Measurements from ENCODE around the gene SHANK1.
A peak's percentile ranks its signal among the peaks of the same experiment; 100 is the strongest.

SHANK1 gene

GRCh38 chr19:50659318-50660087 lies 60.1 kb downstream of the SHANK1 start:
- Histone ChIP-seq H3K9me3 (ENCODE audit: control insufficient read depth, insufficient read depth, low read length) (peaks cover 30% of the 10 kb centered on the region), H3K4me1 (ENCODE audit: control insufficient read depth, insufficient read depth, low read length) (no peaks in the 10 kb centered on the region), H3K36me3 (ENCODE audit: control insufficient read depth, insufficient read depth, low read length) (no peaks in the 10 kb centered on the region), H3K27ac (ENCODE audit: low read length) (no peak overlapping the region), H3K27me3 (ENCODE audit: control insufficient read depth, insufficient read depth, low read length) (no peaks in the 10 kb centered on the region), H3K4me3 (ENCODE audit: low read length) (no peak overlapping the region)
- no peak for DNase-seq (ENCODE audit: low read depth, low spot score)
- no CpG with 5 or more reads among the region's 37 CpGs for WGBS (ENCODE audit: insufficient coverage, insufficient read length)

- Histone ChIP-seq H3K27ac (ENCODE audit: low read length) (no peak overlapping the region), H3K4me3 (ENCODE audit: low read length) (peak overlapping the region; percentile 5; the same call in 1 of the 2 replicates), H3K36me3 (ENCODE audit: control insufficient read depth, insufficient read depth, low read length) (no peaks in the 10 kb centered on the region), H3K27me3 (ENCODE audit: control insufficient read depth, insufficient read depth, low read length) (no peaks in the 10 kb centered on the region), H3K4me1 (ENCODE audit: control insufficient read depth, insufficient read depth, low read length) (no peaks in the 10 kb centered on the region), H3K9me3 (ENCODE audit: control insufficient read depth, insufficient read depth, low read length) (peaks cover 30% of the 10 kb centered on the region)
- no peak for DNase-seq (ENCODE audit: low read depth, low spot score)
- no CpG with 5 or more reads among the region's 67 CpGs for WGBS (ENCODE audit: insufficient coverage, insufficient read length)
Observed at GRCh38 chr19:50658441-50659317, 60.9 kb downstream of the SHANK1 start.

- no peak overlapping the region for H3K27ac ChIP-seq (ENCODE audit: low read length)
Observed at GRCh38 chr19:50657712-50658440, 61.7 kb downstream of the SHANK1 start.

GRCh38 chr19:50657222-50657669 lies 62.4 kb downstream of the SHANK1 start:
- Histone ChIP-seq H3K27me3 (ENCODE audit: control insufficient read depth, insufficient read depth, low read length) (no peaks in the 10 kb centered on the region), H3K9me3 (ENCODE audit: control insufficient read depth, insufficient read depth, low read length) (peaks cover 33% of the 10 kb centered on the region), H3K4me1 (ENCODE audit: control insufficient read depth, insufficient read depth, low read length) (no peaks in the 10 kb centered on the region), H3K36me3 (ENCODE audit: control insufficient read depth, insufficient read depth, low read length) (no peaks in the 10 kb centered on the region), H3K4me3 (ENCODE audit: low read length) (no peak overlapping the region), H3K27ac (ENCODE audit: low read length) (no peak overlapping the region)
- no CpG with 5 or more reads among the region's 6 CpGs for WGBS (ENCODE audit: insufficient coverage, insufficient read length)
- no peak for DNase-seq (ENCODE audit: low read depth, low spot score)

More at GRCh38 chr19:50657712-50658440, 61.7 kb downstream of the SHANK1 start:
- Histone ChIP-seq H3K9me3 (ENCODE audit: control insufficient read depth, insufficient read depth, low read length) (peaks cover 29% of the 10 kb centered on the region), H3K4me1 (ENCODE audit: control insufficient read depth, insufficient read depth, low read length) (no peaks in the 10 kb centered on the region), H3K36me3 (ENCODE audit: control insufficient read depth, insufficient read depth, low read length) (no peaks in the 10 kb centered on the region), H3K4me3 (ENCODE audit: low read length) (no peak overlapping the region), H3K27me3 (ENCODE audit: control insufficient read depth, insufficient read depth, low read length) (no peaks in the 10 kb centered on the region)
- WGBS (ENCODE audit: insufficient coverage, insufficient read length): no CpG with 5 or more reads among the region's 38 CpGs
- no peak for DNase-seq (ENCODE audit: low read depth, low spot score)

- H3K4me3 ChIP-seq (ENCODE audit: low read length): no peak overlapping the region
Observed at GRCh38 chr19:50654882-50655281, 64.7 kb downstream of the SHANK1 start.

GRCh38 chr19:50652722-50653121 lies 66.9 kb downstream of the SHANK1 start:
- Histone ChIP-seq H3K36me3 (ENCODE audit: control insufficient read depth, insufficient read depth, low read length) (no peaks in the 10 kb centered on the region), H3K27me3 (ENCODE audit: control insufficient read depth, insufficient read depth, low read length) (no peaks in the 10 kb centered on the region), H3K4me3 (ENCODE audit: low read length) (no peak overlapping the region), H3K9me3 (ENCODE audit: control insufficient read depth, insufficient read depth, low read length) (peaks cover 25% of the 10 kb centered on the region), H3K4me1 (ENCODE audit: control insufficient read depth, insufficient read depth, low read length) (no peaks in the 10 kb centered on the region), H3K27ac (ENCODE audit: low read length) (no peak overlapping the region)
- no peak for DNase-seq (ENCODE audit: low read depth, low spot score)
- no CpG with 5 or more reads among the region's 6 CpGs for WGBS (ENCODE audit: insufficient coverage, insufficient read length)

More at GRCh38 chr19:50654882-50655281, 64.7 kb downstream of the SHANK1 start:
- H3K9me3 ChIP-seq (ENCODE audit: control insufficient read depth, insufficient read depth, low read length): peaks cover 27% of the 10 kb centered on the region
- H3K4me1 ChIP-seq (ENCODE audit: control insufficient read depth, insufficient read depth, low read length): no peaks in the 10 kb centered on the region
- H3K36me3 ChIP-seq (ENCODE audit: control insufficient read depth, insufficient read depth, low read length): no peaks in the 10 kb centered on the region
- H3K27ac ChIP-seq (ENCODE audit: low read length): no peak overlapping the region
- DNase-seq (ENCODE audit: low read depth, low spot score): no peak
- no peaks in the 10 kb centered on the region for H3K27me3 ChIP-seq (ENCODE audit: control insufficient read depth, insufficient read depth, low read length)

GRCh38 chr19:50651174-50651573 lies 68.4 kb downstream of the SHANK1 start:
- no CpG with 5 or more reads among the region's 2 CpGs for WGBS (ENCODE audit: insufficient coverage, insufficient read length)
- DNase-seq (ENCODE audit: low read depth, low spot score): no peak

GRCh38 chr19:50649433-50650391 lies 69.9 kb downstream of the SHANK1 start, which contains the start of gene C19orf81:
C19orf81 (plus strand) TSS chr19:50649445; CDS start chr19:50649445, 0 bp downstream.
- no peak for DNase-seq (ENCODE audit: low read depth, low spot score)
- Histone ChIP-seq H3K4me3 (ENCODE audit: low read length) (no peak within 1 kb of the TSS), H3K36me3 (ENCODE audit: control insufficient read depth, insufficient read depth, low read length) (no peaks in the 10 kb centered on the region), H3K27me3 (ENCODE audit: control insufficient read depth, insufficient read depth, low read length) (no peaks in the 10 kb centered on the region), H3K27ac (ENCODE audit: low read length) (no peak within 1 kb of the TSS), H3K9me3 (ENCODE audit: control insufficient read depth, insufficient read depth, low read length) (peaks cover 21% of the 10 kb centered on the region), H3K4me1 (ENCODE audit: control insufficient read depth, insufficient read depth, low read length) (no peaks in the 10 kb centered on the region)
- no CpG with 5 or more reads among the region's 7 CpGs for WGBS (ENCODE audit: insufficient coverage, insufficient read length)

More at GRCh38 chr19:50651174-50651573, 68.4 kb downstream of the SHANK1 start:
- H3K4me1 ChIP-seq (ENCODE audit: control insufficient read depth, insufficient read depth, low read length): no peaks in the 10 kb centered on the region
- H3K27ac ChIP-seq (ENCODE audit: low read length): no peak overlapping the region
- H3K27me3 ChIP-seq (ENCODE audit: control insufficient read depth, insufficient read depth, low read length): no peaks in the 10 kb centered on the region
- H3K36me3 ChIP-seq (ENCODE audit: control insufficient read depth, insufficient read depth, low read length): no peaks in the 10 kb centered on the region
- no peak overlapping the region for H3K4me3 ChIP-seq (ENCODE audit: low read length)
- peaks cover 24% of the 10 kb centered on the region for H3K9me3 ChIP-seq (ENCODE audit: control insufficient read depth, insufficient read depth, low read length)

GRCh38 chr19:50648659-50649058 lies 70.9 kb downstream of the SHANK1 start:
- Histone ChIP-seq H3K27me3 (ENCODE audit: control insufficient read depth, insufficient read depth, low read length) (no peaks in the 10 kb centered on the region), H3K9me3 (ENCODE audit: control insufficient read depth, insufficient read depth, low read length) (peaks cover 24% of the 10 kb centered on the region), H3K4me1 (ENCODE audit: control insufficient read depth, insufficient read depth, low read length) (no peaks in the 10 kb centered on the region), H3K36me3 (ENCODE audit: control insufficient read depth, insufficient read depth, low read length) (no peaks in the 10 kb centered on the region), H3K27ac (ENCODE audit: low read length) (no peak overlapping the region), H3K4me3 (ENCODE audit: low read length) (no peak overlapping the region)
- no CpG with 5 or more reads among the region's 5 CpGs for WGBS (ENCODE audit: insufficient coverage, insufficient read length)
- no peak for DNase-seq (ENCODE audit: low read depth, low spot score)

All from iPS DF 6.9 (cell line).